Right atrium auricular region (tissue), 2 donors: ENCODE results near the gene RNU6-8. TPM values are rescaled to one million over a fixed set of nuclear protein-coding genes. Genes with fewer than 3 reads are reported as not detected.

Source experiments
- DNase-seq: peaks from one replicate; pipeline ENCODE4 v3.0.0-alpha.2; 2019; ENCODE audit warnings: low spot score
- H3K27ac ChIP-seq, 2 donors: fragments of 200-600 bp; sonication (generic); 1 replicate in 1 of 2; 2 replicates in 1 of 2; pipeline ENCODE4 v1.5.1; 2016 to 2019
- H3K27me3 ChIP-seq, 2 donors: fragments of 200-600 bp; sonication (generic); one replicate each; pipeline versions ENCODE4 v1.5.1 to v1.6.0; 2017 to 2019
- H3K36me3 ChIP-seq: fragments of 200-600 bp; sonication (generic); one replicate; pipeline ENCODE4 v1.5.1; 2016
- H3K4me1 ChIP-seq, 2 donors: fragments of 200-600 bp; sonication (generic); one replicate each; pipeline versions ENCODE4 v1.5.1 to v1.6.0; 2017 to 2019
- H3K4me3 ChIP-seq, 2 donors: fragments of 200-600 bp; sonication (generic); 1 replicate in 1 of 2; 2 replicates in 1 of 2; pipeline ENCODE4 v1.5.1; 2017 to 2019; ENCODE audit warnings: mild to moderate bottlenecking in 1 of 2, moderate library complexity in 1 of 2
- H3K9me3 ChIP-seq, 2 donors: fragments of 200-600 bp; sonication (generic); one replicate each; pipeline ENCODE4 v1.5.1; 2019
- CTCF ChIP-seq, 2 donors: fragments of 200-600 bp; sonication (generic); IDR thresholded peaks; one replicate each; pipeline ENCODE4 v1.5.1; 2019; ENCODE audit warnings: antibody characterized with exemption in 2 of 2
- total RNA-seq, 2 donors: library from RNA; depleted of rRNA; stranded (reverse); fragments of >200 nt; gene quantifications; one replicate each; pipeline ENCODE4 v1.1.0, GENCODE V29; 2016

The RNU6-8 gene
- total RNA-seq, 2 donors from 2014 or later = not detected

DNA sequence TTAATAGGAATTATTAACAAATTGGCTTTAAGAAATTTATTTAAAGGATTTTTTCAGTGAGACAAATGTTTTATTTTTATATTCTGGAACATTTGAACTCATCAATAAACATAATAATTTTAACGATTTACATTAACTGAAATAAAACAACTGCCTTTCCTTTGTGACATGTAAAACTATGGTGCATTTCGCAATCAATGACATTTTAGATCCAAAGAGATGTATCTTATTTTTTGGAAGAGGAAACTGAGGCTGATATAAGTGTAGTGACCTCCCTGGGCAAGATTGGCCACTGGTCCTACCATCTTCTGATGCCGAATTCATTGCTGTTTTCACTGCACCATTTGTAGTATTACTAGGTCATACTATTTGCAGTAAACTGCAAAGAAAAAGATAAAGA is 2.5 kb upstream of the RNU6-8 start:
- Histone ChIP-seq H3K27ac (no peak overlapping the region), H3K36me3 (no peaks in the 10 kb centered on the region), H3K4me1 (peaks cover 0 to 12% of the 10 kb centered on the region in 2 donors), H3K4me3 (no peak overlapping the region), H3K9me3 (no peaks in the 10 kb centered on the region), H3K27me3 (no peaks in the 10 kb centered on the region)
- DNase-seq = no peak
- no peak for TF ChIP-seq CTCF (IDR thresholded peaks at IDR 0.05)

- Histone ChIP-seq H3K27ac (peak overlapping the region; percentile 88 to 94), H3K4me1 (peaks cover 0 to 12% of the 10 kb centered on the region in 2 donors), H3K27me3 (no peaks in the 10 kb centered on the region), H3K4me3 (peak overlapping the region; percentile 59 to 66), H3K9me3 (no peaks in the 10 kb centered on the region), H3K36me3 (no peaks in the 10 kb centered on the region)
- no peak for DNase-seq
- TF ChIP-seq CTCF (IDR thresholded peaks at IDR 0.05) = no peak
Observed at GRCh38 chr14:32203928-32204357, 874 bp upstream of the RNU6-8 start.

DNA sequence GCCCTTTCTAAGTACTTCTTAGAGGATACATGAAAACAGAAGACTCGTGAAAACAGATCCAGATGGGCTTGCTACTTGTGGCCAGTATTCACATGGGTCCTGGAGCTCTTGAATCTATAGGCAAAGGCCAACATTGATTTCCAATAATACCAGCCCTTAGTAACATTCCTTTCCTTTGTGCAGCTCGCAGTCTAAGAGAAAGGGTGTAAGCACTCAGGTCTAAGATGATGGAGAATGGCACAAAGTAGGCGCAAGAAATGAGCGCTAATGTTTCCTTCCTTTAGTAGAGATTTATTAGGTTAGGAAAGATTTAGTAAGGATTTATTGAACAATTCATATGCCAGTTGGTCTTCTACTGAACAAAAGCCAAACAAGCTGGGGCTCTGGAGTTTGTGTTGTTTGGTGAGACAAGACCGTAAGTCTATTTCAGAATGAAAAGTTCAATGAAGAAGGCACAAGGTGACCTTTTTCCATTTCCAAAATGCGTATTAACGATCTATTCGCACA is 525 bp downstream of the RNU6-8 start:
- Histone ChIP-seq H3K36me3 (no peaks in the 10 kb centered on the region), H3K27me3 (no peaks in the 10 kb centered on the region), H3K4me3 (peak overlapping the region; percentile 59 to 66), H3K27ac (peak overlapping the region; percentile 88 to 94), H3K4me1 (peaks cover 0 to 12% of the 10 kb centered on the region in 2 donors), H3K9me3 (no peaks in the 10 kb centered on the region)
- no peak for TF ChIP-seq CTCF (IDR thresholded peaks at IDR 0.05)
- no peak for DNase-seq

GRCh38 chr14:32201816-32202490 is 1.1 kb downstream of the RNU6-8 start, which contains the start of gene RNU6-7:
Gene RNU6-7, plus strand, starts transcription at chr14:32202045.
- H3K4me1 ChIP-seq = peaks cover 0 to 12% of the 10 kb centered on the region in 2 donors
- no peaks in the 10 kb centered on the region for H3K9me3 ChIP-seq
- H3K27ac ChIP-seq = peak within 1 kb of the TSS; percentile 88 to 94
- peak within 1 kb of the TSS; percentile 59 to 66 for H3K4me3 ChIP-seq
- no peak for DNase-seq
- no peaks in the 10 kb centered on the region for H3K27me3 ChIP-seq
- no peaks in the 10 kb centered on the region for H3K36me3 ChIP-seq
- no peak for TF ChIP-seq CTCF (IDR thresholded peaks at IDR 0.05)

GRCh38 chr14:32201193-32201815 is 1.8 kb downstream of the RNU6-8 start:
- H3K36me3 ChIP-seq = no peaks in the 10 kb centered on the region
- no peaks in the 10 kb centered on the region for H3K9me3 ChIP-seq
- H3K27ac ChIP-seq = peak overlapping the region; percentile 88 to 94
- TF ChIP-seq CTCF (IDR thresholded peaks at IDR 0.05) = no peak
- H3K27me3 ChIP-seq = no peaks in the 10 kb centered on the region
- DNase-seq = peak; percentile 73
- peak overlapping the region; percentile 59 to 66 for H3K4me3 ChIP-seq
- peaks cover 0 to 12% of the 10 kb centered on the region in 2 donors for H3K4me1 ChIP-seq
